Inferior parietal cortex (tissue), 1 donor: ENCODE data around the gene RALBP1.
"Not testable (repeated sequence)": the region's sequence is repeated elsewhere in the genome, so short reads cannot be mapped to it uniquely, and the experiment has no call there.

Experiments used
- DNase-seq: peaks from one replicate; pipeline ENCODE4 v3.0.0-alpha.2; 2016; ENCODE audit errors: extremely low spot score

Gene RALBP1

GRCh38 chr18:9454061-9454703 lies 21.1 kb upstream of the RALBP1 start:
- DNase-seq, result no peak

GRCh38 chr18:9455718-9456511 lies 19.4 kb upstream of the RALBP1 start:
- DNase-seq, result no peak

DNA sequence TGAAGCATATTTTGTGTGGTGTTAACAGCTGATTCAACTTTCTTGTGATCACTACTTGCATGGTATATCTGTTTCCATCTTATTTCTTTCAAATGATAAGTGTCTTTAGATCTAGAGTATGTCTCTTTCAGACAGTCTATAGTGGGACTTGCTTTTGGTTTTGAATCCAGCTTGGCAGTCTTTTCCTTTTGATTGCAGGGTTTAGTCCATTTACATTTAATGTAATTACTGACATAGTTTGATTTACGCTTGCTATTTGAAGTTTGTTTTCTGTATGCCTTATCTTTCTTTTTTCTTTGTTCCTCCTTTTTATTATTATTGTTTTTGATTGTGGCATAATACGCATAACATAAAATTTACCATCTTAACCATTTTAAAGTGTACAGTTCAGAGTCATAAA lies 9.2 kb upstream of the RALBP1 start:
- no peak for DNase-seq

GRCh38 chr18:9466846-9467245 lies 8.5 kb upstream of the RALBP1 start:
- DNase-seq, result no peak

- DNase-seq, result no peak
Observed at GRCh38 chr18:9468998-9469397, 6.3 kb upstream of the RALBP1 start.

DNA sequence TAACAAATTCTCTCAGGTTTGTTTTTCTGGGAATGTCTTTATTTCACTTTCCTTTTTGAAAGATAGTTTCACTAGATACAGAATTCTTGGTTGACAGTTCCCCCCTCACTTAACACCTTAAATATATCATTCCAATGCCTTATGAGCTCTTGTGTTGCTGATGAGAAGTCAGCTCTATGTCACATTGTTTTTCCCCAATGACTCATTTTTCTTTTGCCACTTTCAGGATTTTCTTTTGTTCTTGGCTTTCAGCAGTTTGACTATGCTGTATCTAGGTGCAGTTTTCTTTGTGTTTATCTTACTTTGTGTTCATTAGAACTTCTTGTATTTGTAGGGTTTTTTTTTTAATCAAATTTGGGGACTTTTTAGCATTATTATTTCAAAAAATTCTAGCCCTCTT lies 5.6 kb upstream of the RALBP1 start:
- no peak for DNase-seq

DNA sequence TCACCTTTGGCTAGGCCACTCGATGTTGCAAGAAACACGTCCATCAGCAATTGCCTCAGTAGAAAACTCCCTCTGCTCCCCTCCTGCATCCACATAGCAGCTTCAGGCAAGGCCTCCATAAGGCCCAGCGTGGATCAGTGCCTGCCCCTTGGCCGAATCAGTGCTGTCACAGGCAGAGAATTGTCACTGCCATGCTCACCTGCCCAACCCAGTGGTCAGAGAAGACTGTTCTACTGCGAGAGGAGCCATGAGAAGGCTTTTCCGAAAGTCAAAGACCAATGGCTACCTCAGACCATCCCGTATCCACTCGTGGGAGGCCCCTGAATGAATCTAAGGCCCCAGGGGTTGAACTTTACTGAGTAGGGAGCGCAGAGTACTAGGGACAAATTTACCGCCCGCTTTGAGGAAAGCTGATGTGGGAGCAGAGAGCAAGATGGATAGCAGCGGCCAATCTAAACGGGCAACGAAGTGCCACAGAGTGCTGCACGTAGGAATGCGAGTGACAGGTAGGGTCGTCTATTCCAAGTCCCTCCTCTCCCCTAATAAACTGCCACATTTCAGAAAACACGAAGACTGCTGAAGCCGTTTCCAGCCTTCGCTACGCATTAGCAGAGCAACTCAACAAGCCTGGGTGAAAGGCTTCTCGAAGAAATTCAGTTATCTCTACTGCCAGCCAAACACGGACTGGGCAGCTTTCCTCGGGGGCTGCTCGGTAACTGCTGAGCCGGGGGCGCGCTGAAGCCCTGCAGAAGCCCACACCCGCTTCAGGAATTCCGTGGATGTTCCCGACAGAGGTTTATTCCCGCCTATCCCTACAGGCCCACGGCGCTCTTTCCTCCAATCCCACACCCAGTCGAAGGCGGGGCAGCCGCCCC lies 968 bp upstream of the RALBP1 start:
- no peak for DNase-seq

DNA sequence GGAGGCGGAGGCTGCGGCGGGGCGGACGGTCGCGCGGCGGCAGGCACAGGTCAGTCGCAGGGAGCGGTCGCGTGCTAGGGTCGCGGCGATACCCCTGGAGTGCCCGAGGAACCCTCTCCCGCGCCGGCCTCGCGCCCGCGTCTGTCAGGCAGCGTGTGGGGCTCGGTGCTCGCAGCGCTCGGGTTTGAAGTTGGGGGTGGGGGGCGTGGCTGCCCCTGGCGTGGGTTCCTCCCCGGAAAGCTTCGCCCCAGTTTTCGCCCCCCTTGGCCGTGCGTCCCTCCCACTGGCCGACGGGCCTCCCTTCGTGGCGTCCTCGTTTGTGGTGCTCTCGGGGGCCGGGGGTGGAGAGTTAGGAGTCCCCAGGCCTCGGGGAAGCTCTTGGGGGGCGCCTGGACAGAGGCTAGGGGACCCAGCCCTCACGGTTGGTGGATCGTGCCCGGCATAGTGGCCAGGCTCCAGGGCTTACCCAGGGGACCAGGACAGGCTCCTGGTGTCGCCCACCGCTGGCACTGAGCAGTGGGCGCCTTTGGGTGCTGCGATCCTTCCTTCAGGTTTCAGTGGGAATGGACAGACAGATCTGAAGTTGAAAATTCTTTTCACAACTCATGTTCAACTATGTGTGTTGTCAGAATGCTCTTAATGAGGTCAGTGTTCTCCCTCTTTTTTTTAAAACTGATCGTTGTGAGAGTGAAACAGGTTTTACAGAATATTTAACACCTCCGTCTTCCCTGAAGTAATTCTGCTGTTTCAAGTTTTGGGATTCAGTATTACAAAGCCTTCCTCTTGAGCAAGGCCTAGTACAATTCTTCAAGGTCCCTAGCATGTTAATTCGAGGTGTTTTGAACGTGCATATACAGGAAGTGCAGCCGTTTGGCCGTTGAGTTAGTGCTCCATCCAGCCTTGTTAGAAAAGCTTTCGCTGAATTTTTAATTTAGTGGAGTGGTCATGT lies 604 bp downstream of the RALBP1 start:
- peak; percentile 22 for DNase-seq

DNA sequence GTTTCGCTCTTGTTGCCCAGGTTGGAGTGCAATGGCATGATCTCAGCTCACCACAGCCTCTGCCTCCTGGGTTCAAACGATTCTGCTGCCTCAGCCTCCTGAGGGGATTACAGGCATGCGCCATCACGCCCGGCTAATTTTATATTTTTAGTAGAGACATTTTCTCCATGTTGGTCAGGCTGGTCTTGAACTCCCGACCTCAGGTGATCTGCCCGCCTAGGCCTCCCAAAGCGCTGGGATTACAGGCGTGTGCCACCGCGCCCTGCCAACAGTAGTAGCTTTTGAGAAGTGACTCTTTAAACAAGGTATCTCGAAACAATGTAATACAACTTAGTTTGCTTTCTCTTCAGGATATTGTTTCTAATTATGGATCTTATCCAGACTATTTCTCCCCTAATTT lies 1.6 kb downstream of the RALBP1 start:
- not testable (repeated sequence) for DNase-seq

DNA sequence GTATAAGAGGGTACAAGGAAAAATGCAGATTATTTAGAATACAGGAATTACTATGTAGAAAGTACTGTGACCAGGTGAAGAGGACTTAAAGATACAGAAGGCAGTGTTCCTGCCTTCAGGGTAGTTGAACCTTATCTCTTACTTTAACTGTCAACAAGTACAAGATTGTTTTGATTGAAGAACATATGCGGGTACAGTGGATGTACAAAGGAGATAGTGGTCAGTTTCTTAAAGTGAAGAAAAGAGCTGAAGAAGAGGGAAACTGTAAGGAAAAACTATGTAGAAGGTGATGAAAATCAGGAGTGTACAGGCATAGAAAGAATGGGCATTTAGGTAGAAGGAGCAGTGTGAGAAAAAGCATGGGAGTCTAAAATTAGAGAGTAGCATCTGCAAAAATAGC lies 2.2 kb downstream of the RALBP1 start:
- no peak for DNase-seq

GRCh38 chr18:9478545-9478944 lies 3.2 kb downstream of the RALBP1 start:
- no peak for DNase-seq

DNA sequence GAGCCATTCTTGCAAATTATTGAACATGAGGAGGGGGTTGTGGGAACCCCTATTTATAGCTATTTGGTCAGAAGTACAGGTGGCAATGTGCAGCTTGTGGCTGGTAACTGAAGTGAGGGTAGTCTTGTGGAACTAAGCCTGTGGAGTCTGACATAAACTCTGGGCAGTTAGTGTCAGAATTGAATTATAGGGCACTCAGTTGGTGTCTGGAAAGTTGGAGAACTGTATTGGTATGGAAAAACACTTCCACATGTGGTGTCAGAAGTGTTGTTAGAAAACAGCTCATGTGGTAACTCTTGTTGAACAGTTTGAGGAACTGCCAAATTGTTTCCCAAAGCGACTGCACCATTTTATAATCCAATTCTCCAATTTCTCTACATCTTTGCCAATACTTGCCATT lies 7.5 kb downstream of the RALBP1 start:
- DNase-seq, result no peak

DNA sequence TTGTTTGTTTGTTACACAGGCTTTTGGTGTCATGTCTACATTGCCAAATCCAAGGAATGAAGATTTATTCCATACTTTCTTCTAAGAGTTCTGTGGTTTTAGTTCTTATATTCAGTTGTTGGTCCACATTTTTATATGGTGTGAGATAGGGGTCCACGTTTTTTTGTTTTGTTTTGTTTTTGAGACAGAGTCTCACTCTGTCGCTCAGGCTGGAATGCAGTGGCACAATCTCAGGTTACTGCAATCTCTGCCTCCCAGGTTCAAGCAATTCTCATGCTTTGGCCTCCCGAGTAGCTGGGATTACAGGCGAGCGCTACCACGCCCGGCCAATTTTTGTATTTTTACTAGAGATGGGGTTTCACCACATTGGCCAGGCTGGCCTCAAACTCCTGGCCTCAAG lies 8.2 kb downstream of the RALBP1 start:
- DNase-seq, result no peak

DNA sequence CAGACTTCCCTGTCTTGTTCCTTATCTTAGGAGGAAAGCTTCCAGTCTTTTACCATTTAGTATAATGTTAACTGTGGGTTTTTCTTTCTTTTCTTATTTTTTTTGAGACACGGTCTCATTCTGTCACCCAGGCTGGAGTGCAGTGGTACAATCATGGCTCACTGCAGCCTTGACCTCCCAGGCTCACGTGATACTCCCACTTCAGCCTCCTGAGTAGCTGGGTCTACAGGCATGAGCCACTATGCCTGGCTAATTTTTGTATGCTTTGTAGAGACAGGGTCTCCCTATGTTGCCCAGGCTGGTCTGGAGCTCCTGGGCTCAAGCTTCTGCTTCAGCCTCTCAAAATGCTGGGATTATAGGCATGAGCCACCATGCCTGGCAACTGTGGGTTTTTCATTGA lies 9.5 kb downstream of the RALBP1 start:
- DNase-seq, result not testable (repeated sequence)

DNA sequence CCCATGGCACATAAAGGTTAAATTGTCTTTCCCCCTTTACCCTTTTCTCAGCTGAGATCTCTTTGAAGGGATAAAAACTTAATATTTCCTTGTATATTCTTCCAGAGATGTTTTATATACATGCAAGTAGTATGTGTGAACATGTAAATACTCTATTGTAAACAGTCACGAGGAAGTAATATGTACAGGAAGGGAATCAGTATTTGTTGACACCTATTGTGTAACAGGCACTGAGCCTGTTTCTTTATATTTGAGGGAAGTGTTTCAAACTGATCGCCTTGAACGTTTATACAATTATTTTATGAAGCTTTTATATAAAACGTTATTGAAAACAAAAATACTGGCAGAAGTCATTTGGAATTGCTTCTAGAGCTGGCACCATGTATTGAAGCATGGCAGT lies 13.2 kb downstream of the RALBP1 start:
- DNase-seq, result no peak

GRCh38 chr18:9494778-9495331 lies 19.5 kb downstream of the RALBP1 start:
- DNase-seq, result no peak

- no peak for DNase-seq
Observed at GRCh38 chr18:9495465-9495864, 20.2 kb downstream of the RALBP1 start.

DNA sequence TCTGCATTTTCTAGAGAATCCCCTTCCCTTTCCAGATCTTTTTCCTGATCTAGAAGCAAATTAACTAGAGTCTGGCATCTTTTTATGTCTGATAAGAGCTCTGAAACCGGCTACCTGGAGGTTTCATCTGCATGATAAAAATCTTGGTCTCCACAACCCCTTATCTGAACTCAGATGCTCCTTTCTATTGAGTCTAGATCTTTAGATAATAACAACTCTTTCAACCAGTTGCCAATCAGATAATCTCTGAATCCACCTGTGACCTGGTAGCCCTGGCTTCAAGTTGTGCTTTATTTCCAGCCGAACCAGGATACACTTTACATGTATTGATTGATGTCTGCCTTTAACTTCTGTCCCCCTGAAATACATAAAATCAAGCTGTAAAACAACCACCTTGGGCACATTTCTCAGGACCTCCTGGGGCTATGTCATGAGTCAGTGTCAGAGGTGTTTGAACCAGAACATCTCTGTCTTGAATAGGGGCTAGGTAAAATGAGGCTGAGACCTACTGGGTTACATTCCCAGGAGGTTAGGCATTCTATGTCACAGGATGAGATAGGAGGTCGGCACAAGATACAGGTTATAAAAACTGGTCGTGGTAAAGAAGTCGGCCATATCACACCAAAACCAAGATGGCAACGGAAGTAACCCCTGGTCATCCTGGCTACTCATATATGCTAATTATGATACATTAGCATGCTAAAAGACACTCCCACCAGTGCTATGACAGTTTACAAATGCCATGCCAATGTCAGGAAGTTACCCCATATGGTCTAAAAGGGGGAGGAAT lies 20.8 kb downstream of the RALBP1 start:
- DNase-seq, result no peak

GRCh38 chr18:9506046-9506792 lies 30.9 kb downstream of the RALBP1 start:
- no peak for DNase-seq
